Left ventricle myocardium inferior (tissue), 1 donor: ENCODE measurements around the gene CLEC18C. TPM values are rescaled to one million over a fixed set of nuclear protein-coding genes. Genes with fewer than 3 reads are reported as not detected.
"Not testable (repeated sequence)": the region's sequence is repeated elsewhere in the genome, so short reads cannot be mapped to it uniquely, and the experiment has no call there.

Source experiments
- DNase-seq: peaks from one replicate; pipeline ENCODE4 v3.0.0-alpha.2; 2020
- H3K27ac ChIP-seq: fragments of 200-600 bp; replicated peaks from 2 replicates; pipeline ENCODE4 v1.8.0; 2021
- H3K27me3 ChIP-seq: fragments of 200-600 bp; 2 replicates; pipeline ENCODE4 v1.8.0; 2021; ENCODE audit warnings: low read depth
- H3K36me3 ChIP-seq: fragments of 200-600 bp; 2 replicates; pipeline ENCODE4 v1.8.0; 2021
- H3K4me1 ChIP-seq: fragments of 200-600 bp; 2 replicates; pipeline ENCODE4 v1.8.0; 2021
- H3K4me3 ChIP-seq: fragments of 200-600 bp; 2 replicates; pipeline ENCODE4 v1.8.0; 2021; ENCODE audit warnings: mild to moderate bottlenecking, moderate library complexity
- H3K9me3 ChIP-seq: fragments of 200-600 bp; replicated peaks from 2 replicates; pipeline ENCODE4 v1.8.0; 2021
- intact Hi-C: fragments of 100-400 bp; cut with micrococcal nuclease; formaldehyde crosslinking; loops from one replicate; pipeline ENCODE4 v1.11.0; 2022
- total RNA-seq: library from RNA; stranded (reverse); fragmentation: NEBNext Ultra II Directional; extraction: Animal tissue kit (Norgen Biotek cat#: 25700); gene quantifications from one replicate; pipeline ENCODE4 v1.2.1, GENCODE V29; 2021
- donor health status: DM: no; HTN: yes; CAD: no; lungs with severe emphysema.

CLEC18C gene
- total RNA-seq, 1 donor from 2014 or later, result not detected

- H3K4me1 ChIP-seq, intact Hi-C loops, DNase-seq, H3K4me3 ChIP-seq, H3K27me3 ChIP-seq, H3K9me3 ChIP-seq, H3K27ac ChIP-seq: not testable (repeated sequence)
- H3K36me3 ChIP-seq, result peaks cover 31% of the 10 kb centered on the region
These were observed 51.1 kb downstream of the CLEC18C start for GRCh38 chr16:70224645-70225044.

- H3K36me3 ChIP-seq, result peaks cover 31% of the 10 kb centered on the region
- H3K27me3 ChIP-seq, H3K4me3 ChIP-seq, intact Hi-C loops, H3K9me3 ChIP-seq, H3K4me1 ChIP-seq, DNase-seq, H3K27ac ChIP-seq: not testable (repeated sequence)
These were observed 51.8 kb downstream of the CLEC18C start for GRCh38 chr16:70225430-70225829.

- not testable (repeated sequence) for H3K27me3 ChIP-seq
These were observed 52.4 kb downstream of the CLEC18C start for GRCh38 chr16:70226024-70226423.

GRCh38 chr16:70231831-70232230 lies 58.2 kb downstream of the CLEC18C start:
- DNase-seq, result not testable (repeated sequence)
- peaks cover 69% of the 10 kb centered on the region for H3K36me3 ChIP-seq

More at GRCh38 chr16:70226024-70226423, 52.4 kb downstream of the CLEC18C start:
- H3K27ac ChIP-seq, H3K9me3 ChIP-seq, H3K4me1 ChIP-seq, DNase-seq, intact Hi-C loops, H3K4me3 ChIP-seq: not testable (repeated sequence)
- peaks cover 35% of the 10 kb centered on the region for H3K36me3 ChIP-seq

More at GRCh38 chr16:70231831-70232230, 58.2 kb downstream of the CLEC18C start:
- H3K27ac ChIP-seq, H3K4me3 ChIP-seq, H3K27me3 ChIP-seq, intact Hi-C loops, H3K4me1 ChIP-seq, H3K9me3 ChIP-seq: not testable (repeated sequence)

Other genes with a start within 250 kb of the CLEC18C start
- 0.22 TPM for gene CLEC18A, start 222.5 kb upstream of the CLEC18C start, total RNA-seq
- gene PDPR, start 59.5 kb upstream of the CLEC18C start, total RNA-seq, result 22.2 TPM
- gene EXOSC6, start 78.2 kb downstream of the CLEC18C start, total RNA-seq, result 11.3 TPM
- 61.0 TPM for gene AARS1, start 115.7 kb downstream of the CLEC18C start, total RNA-seq
- 13.7 TPM for gene DDX19B, start 125.4 kb downstream of the CLEC18C start, total RNA-seq
- 27.1 TPM for gene DDX19A, start 173.1 kb downstream of the CLEC18C start, total RNA-seq